Liver (tissue), 2 donors: ENCODE results near the gene ITGA4.

Experiments
- TF ChIP-seq, protein P1 (sequence below): fragments of 150-350 bp; IDR thresholded peaks from 2 replicates; pipeline ENCODE4 v1.5.1; 2017; ENCODE audit warnings: improper control_type of control experiment, low read depth, low read length; ENCODE audit not compliant: missing input control
- TF ChIP-seq, protein P2 (sequence below): IDR thresholded peaks from 2 replicates; pipeline ENCODE4 v1.6.1; 2016; ENCODE audit warnings: antibody characterized with exemption
- donor health status: healthy.

- TF ChIP-seq, protein P1, sequence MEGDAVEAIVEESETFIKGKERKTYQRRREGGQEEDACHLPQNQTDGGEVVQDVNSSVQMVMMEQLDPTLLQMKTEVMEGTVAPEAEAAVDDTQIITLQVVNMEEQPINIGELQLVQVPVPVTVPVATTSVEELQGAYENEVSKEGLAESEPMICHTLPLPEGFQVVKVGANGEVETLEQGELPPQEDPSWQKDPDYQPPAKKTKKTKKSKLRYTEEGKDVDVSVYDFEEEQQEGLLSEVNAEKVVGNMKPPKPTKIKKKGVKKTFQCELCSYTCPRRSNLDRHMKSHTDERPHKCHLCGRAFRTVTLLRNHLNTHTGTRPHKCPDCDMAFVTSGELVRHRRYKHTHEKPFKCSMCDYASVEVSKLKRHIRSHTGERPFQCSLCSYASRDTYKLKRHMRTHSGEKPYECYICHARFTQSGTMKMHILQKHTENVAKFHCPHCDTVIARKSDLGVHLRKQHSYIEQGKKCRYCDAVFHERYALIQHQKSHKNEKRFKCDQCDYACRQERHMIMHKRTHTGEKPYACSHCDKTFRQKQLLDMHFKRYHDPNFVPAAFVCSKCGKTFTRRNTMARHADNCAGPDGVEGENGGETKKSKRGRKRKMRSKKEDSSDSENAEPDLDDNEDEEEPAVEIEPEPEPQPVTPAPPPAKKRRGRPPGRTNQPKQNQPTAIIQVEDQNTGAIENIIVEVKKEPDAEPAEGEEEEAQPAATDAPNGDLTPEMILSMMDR = no peak
- TF ChIP-seq, protein P2, sequence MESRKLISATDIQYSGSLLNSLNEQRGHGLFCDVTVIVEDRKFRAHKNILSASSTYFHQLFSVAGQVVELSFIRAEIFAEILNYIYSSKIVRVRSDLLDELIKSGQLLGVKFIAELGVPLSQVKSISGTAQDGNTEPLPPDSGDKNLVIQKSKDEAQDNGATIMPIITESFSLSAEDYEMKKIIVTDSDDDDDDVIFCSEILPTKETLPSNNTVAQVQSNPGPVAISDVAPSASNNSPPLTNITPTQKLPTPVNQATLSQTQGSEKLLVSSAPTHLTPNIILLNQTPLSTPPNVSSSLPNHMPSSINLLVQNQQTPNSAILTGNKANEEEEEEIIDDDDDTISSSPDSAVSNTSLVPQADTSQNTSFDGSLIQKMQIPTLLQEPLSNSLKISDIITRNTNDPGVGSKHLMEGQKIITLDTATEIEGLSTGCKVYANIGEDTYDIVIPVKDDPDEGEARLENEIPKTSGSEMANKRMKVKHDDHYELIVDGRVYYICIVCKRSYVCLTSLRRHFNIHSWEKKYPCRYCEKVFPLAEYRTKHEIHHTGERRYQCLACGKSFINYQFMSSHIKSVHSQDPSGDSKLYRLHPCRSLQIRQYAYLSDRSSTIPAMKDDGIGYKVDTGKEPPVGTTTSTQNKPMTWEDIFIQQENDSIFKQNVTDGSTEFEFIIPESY = no peak
Observed at GRCh38 chr2:181446985-181447384, 10.2 kb upstream of the ITGA4 start.
